ENCODE measurements around the gene MEX3C. TPM values are rescaled to one million over a fixed set of nuclear protein-coding genes. Genes with fewer than 3 reads are reported as not detected.
A peak's percentile ranks its signal among the peaks of the same experiment; 100 is the strongest.

MEX3C gene
- total RNA-seq, 1 donor from 2014 or later, result 94.7 TPM

- Mint-ChIP-seq H3K4me3 (no peak overlapping the region), H3K27me3 (ENCODE audit: insufficient read depth, low read depth) (peaks cover 5% of the 10 kb centered on the region), H3K27ac (no peak overlapping the region), H3K36me3 (no peaks in the 10 kb centered on the region), H3K9me3 (no peaks in the 10 kb centered on the region), H3K4me1 (peaks cover 13% of the 10 kb centered on the region)
- H3K27me3 ChIP-seq, result no peaks in the 10 kb centered on the region
- H4K20me1 ChIP-seq (ENCODE audit: low read depth), result no peaks in the 10 kb centered on the region
- no peaks in the 10 kb centered on the region for H3F3A ChIP-seq (ENCODE audit: low read depth)
- H3K4me3 ChIP-seq, result no peak overlapping the region
- H3K9ac ChIP-seq, result no peak overlapping the region
- TF ChIP-seq EZH2phosphoT487 (IDR thresholded peaks at IDR 0.05) (no peak), EZH2 (IDR thresholded peaks at IDR 0.05) (no peak)
- TF ChIP-seq, protein P1, sequence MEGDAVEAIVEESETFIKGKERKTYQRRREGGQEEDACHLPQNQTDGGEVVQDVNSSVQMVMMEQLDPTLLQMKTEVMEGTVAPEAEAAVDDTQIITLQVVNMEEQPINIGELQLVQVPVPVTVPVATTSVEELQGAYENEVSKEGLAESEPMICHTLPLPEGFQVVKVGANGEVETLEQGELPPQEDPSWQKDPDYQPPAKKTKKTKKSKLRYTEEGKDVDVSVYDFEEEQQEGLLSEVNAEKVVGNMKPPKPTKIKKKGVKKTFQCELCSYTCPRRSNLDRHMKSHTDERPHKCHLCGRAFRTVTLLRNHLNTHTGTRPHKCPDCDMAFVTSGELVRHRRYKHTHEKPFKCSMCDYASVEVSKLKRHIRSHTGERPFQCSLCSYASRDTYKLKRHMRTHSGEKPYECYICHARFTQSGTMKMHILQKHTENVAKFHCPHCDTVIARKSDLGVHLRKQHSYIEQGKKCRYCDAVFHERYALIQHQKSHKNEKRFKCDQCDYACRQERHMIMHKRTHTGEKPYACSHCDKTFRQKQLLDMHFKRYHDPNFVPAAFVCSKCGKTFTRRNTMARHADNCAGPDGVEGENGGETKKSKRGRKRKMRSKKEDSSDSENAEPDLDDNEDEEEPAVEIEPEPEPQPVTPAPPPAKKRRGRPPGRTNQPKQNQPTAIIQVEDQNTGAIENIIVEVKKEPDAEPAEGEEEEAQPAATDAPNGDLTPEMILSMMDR (IDR thresholded peaks at IDR 0.05), result no peak
- no peaks in the 10 kb centered on the region for H3K36me3 ChIP-seq
- no peak overlapping the region for H2AFZ ChIP-seq (replicated peaks)
- no peaks in the 10 kb centered on the region for H3K9me3 ChIP-seq (ENCODE audit: low read depth)
- H3K27ac ChIP-seq, result no peak overlapping the region
- no peaks in the 10 kb centered on the region for H3K79me2 ChIP-seq (ENCODE audit: low read depth)
- peak; percentile 4 for DNase-seq (ENCODE audit: low spot score)
- H3K4me1 ChIP-seq, result peaks cover 4% of the 10 kb centered on the region
- no peak overlapping the region for H3K4me2 ChIP-seq
Observed at GRCh38 chr18:51235009-51235789, 37.7 kb upstream of the MEX3C start.

DNA sequence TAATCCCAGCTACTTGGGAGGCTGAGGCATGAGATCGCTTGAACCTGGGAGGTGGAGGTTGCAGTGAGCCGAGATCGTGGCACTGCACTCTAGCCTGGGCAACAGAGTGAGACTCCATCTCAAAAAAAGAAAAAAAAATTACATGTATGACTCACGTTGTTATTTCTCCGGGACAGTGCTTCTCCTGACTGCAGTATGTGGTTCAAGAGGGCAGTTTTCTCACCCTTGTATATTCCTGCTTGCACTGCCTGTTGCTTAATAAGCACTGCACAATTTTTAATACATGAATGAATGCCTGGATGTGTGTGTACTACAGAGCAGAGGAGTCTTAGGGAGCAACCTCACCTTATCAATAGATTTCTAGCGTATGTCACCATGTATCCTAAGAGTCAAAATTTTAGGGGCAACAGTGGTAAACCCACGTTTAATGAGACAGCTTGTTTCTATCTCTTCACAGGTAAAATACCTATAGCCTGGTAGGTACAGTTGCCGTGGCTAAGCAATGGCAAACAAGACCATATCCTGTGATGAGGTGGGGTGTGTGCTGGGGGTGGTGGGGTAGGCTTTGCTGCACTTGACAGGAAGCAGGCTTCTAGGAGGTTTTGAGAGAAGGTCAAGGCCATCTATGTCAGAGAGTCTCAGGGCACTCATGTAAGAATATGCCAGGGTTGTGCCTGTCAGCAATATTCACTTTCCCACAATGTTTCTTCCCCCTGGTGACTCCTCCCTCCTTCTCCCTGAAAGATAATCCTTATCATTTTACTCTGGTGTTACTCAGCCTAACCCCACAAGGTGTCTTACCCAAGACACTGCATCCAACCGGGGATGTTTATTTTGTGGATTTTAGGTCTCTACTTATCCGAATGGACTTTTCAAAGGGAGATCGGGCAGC is 36.9 kb upstream of the MEX3C start:
- Histone ChIP-seq H3K9ac (no peak overlapping the region), H3K4me3 (no peak overlapping the region), H4K20me1 (ENCODE audit: low read depth) (no peaks in the 10 kb centered on the region), H3K36me3 (no peaks in the 10 kb centered on the region), H3F3A (ENCODE audit: low read depth) (no peaks in the 10 kb centered on the region), H3K4me2 (no peak overlapping the region), H2AFZ (replicated peaks) (no peak overlapping the region), H3K27ac (no peak overlapping the region), H3K9me3 (ENCODE audit: low read depth) (no peaks in the 10 kb centered on the region), H3K79me2 (ENCODE audit: low read depth) (no peaks in the 10 kb centered on the region), H3K4me1 (peaks cover 4% of the 10 kb centered on the region), H3K27me3 (no peaks in the 10 kb centered on the region)
- TF ChIP-seq, protein P1 (IDR thresholded peaks at IDR 0.05), result no peak
- TF ChIP-seq EZH2phosphoT487 (IDR thresholded peaks at IDR 0.05) (no peak), EZH2 (IDR thresholded peaks at IDR 0.05) (no peak)
- no peak overlapping the region for H3K4me3 Mint-ChIP-seq
- peaks cover 13% of the 10 kb centered on the region for H3K4me1 Mint-ChIP-seq
- no peaks in the 10 kb centered on the region for H3K9me3 Mint-ChIP-seq
- no peak for DNase-seq (ENCODE audit: low spot score)
- H3K27ac Mint-ChIP-seq, result no peak overlapping the region
- peaks cover 5% of the 10 kb centered on the region for H3K27me3 Mint-ChIP-seq (ENCODE audit: insufficient read depth, low read depth)
- no peaks in the 10 kb centered on the region for H3K36me3 Mint-ChIP-seq

DNA sequence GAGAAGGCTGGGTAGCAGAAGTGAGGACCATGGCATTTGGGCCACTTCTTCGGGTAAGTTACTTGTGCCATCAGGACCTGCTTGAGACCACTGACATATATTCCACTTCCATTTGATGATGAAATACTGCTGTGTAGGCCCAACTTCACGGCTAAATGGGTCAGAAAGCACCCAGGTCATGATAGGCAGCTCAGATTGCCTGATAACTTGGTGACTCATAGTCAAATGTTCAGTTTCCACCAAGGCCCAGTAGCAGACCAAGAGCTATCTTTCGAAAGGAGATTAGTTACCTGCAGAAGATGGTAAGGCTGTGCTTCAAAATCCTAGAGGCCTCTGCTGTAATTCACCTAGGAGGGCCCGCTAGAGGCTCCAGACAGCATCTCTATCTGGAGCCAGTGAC is 31.8 kb upstream of the MEX3C start:
- H2AFZ ChIP-seq (replicated peaks), result no peak overlapping the region
- H3K27me3 ChIP-seq, result no peaks in the 10 kb centered on the region
- Mint-ChIP-seq H3K4me1 (peaks cover 4% of the 10 kb centered on the region), H3K27ac (no peak overlapping the region), H3K36me3 (no peaks in the 10 kb centered on the region), H3K4me3 (no peak overlapping the region), H3K27me3 (ENCODE audit: insufficient read depth, low read depth) (peaks cover 5% of the 10 kb centered on the region), H3K9me3 (peaks cover 2% of the 10 kb centered on the region)
- H3K4me2 ChIP-seq, result no peak overlapping the region
- no peaks in the 10 kb centered on the region for H3K79me2 ChIP-seq (ENCODE audit: low read depth)
- H3F3A ChIP-seq (ENCODE audit: low read depth), result no peaks in the 10 kb centered on the region
- no peak overlapping the region for H3K4me3 ChIP-seq
- no peaks in the 10 kb centered on the region for H3K9me3 ChIP-seq (ENCODE audit: low read depth)
- H3K9ac ChIP-seq, result no peak overlapping the region
- H3K27ac ChIP-seq, result no peak overlapping the region
- no peak for TF ChIP-seq EZH2phosphoT487 (IDR thresholded peaks at IDR 0.05)
- TF ChIP-seq EZH2 (IDR thresholded peaks at IDR 0.05), result no peak
- TF ChIP-seq, protein P1 (IDR thresholded peaks at IDR 0.05), result no peak
- H3K36me3 ChIP-seq, result no peaks in the 10 kb centered on the region
- no peaks in the 10 kb centered on the region for H3K4me1 ChIP-seq
- DNase-seq (ENCODE audit: low spot score), result no peak
- no peaks in the 10 kb centered on the region for H4K20me1 ChIP-seq (ENCODE audit: low read depth)
